Measurements from ENCODE around the gene PHLDB2. TPM values are rescaled to one million over a fixed set of nuclear protein-coding genes. Genes with fewer than 3 reads are reported as not detected.
A peak's percentile ranks its signal among the peaks of the same experiment; 100 is the strongest.

Gene PHLDB2
- total RNA-seq, 1 experiment from 2014 or later: 90.1 TPM

- no peaks in the 10 kb centered on the region for H3F3A ChIP-seq (ENCODE audit: low read length, unreplicated experiment)
- H4K20me1 ChIP-seq (ENCODE audit: low read length): peaks cover 54% of the 10 kb centered on the region
- BruUV-seq (replicated peaks): no TSS peak
- intact Hi-C loops (cut with micrococcal nuclease): loop anchor here (2.0 to 5.0 kb wide), 4 partner anchors 59 to 284 kb away; no protein-coding TSS in a partner anchor
- H3K4me1 ChIP-seq (ENCODE audit: insufficient read depth, low read length): peaks cover 50% of the 10 kb centered on the region
- ATAC-seq (no peak), DNase-seq (no peak)
- POLR2A ChIA-PET (ENCODE audit: unreplicated experiment): interaction anchor here (0.7 to 1.7 kb wide), 3 partner anchors 93 to 122 kb away, joined by 3 to 12 read pairs (median 8); partner anchors contain the start of gene ABHD10
- H3K79me2 ChIP-seq (ENCODE audit: low read length): peaks cover 89% of the 10 kb centered on the region
- no peak overlapping the region for H2AFZ ChIP-seq (ENCODE audit: low read length)
- H3K36me3 ChIP-seq (ENCODE audit: low read depth, low read length): 0 out of 2 replicates have a peak, but pooled peaks cover 4% of the 10 kb centered on the region
- CTCF ChIA-PET: interaction anchor here (0.9 to 2.4 kb wide), 4 partner anchors 13 to 170 kb away, joined by 6 to 76 read pairs (median 9); no protein-coding TSS in a partner anchor
- H3K4me3 ChIP-seq (ENCODE audit: low read length): peak overlapping the region; percentile 72
- H3K9me3 ChIP-seq (ENCODE audit: low read length): no peaks in the 10 kb centered on the region
- peak overlapping the region; percentile 95 for H3K9ac ChIP-seq (ENCODE audit: low read length)
- H3K9me2 ChIP-seq (replicated peaks; ENCODE audit: low read length): no peaks in the 10 kb centered on the region
- no peak for TF ChIP-seq EZH2 (IDR thresholded peaks at IDR 0.05; ENCODE audit: low read length, unreplicated experiment)
- no peak for TF ChIP-seq CTCF (conservative IDR thresholded peaks at IDR 0.05; ENCODE audit: low read depth, low read length)
- TF ChIP-seq EZH2phosphoT487 (IDR thresholded peaks at IDR 0.05; ENCODE audit: borderline replicate concordance, low read length): no peak
- peak overlapping the region; percentile 94 for H3K27ac ChIP-seq (ENCODE audit: low read length)
- peak overlapping the region; percentile 80 for H3K4me2 ChIP-seq (ENCODE audit: low read length)
- no peaks in the 10 kb centered on the region for H3K27me3 ChIP-seq (ENCODE audit: low read length)
Observed at GRCh38 chr3:111861391-111861790, 2.3 kb downstream of the PHLDB2 start.

GRCh38 chr3:111862415-111862814 lies 3.4 kb downstream of the PHLDB2 start:
- TF ChIP-seq EZH2 (IDR thresholded peaks at IDR 0.05; ENCODE audit: low read length, unreplicated experiment): no peak
- TF ChIP-seq CTCF (conservative IDR thresholded peaks at IDR 0.05; ENCODE audit: low read depth, low read length): no peak
- TF ChIP-seq EZH2phosphoT487 (IDR thresholded peaks at IDR 0.05; ENCODE audit: borderline replicate concordance, low read length): no peak
- Histone ChIP-seq H3K27me3 (ENCODE audit: low read length) (no peaks in the 10 kb centered on the region), H3K36me3 (ENCODE audit: low read depth, low read length) (0 out of 2 replicates have a peak, but pooled peaks cover 6% of the 10 kb centered on the region), H3K4me2 (ENCODE audit: low read length) (peak overlapping the region; percentile 80), H3F3A (ENCODE audit: low read length, unreplicated experiment) (no peaks in the 10 kb centered on the region), H3K9ac (ENCODE audit: low read length) (0 out of 2 replicates have a peak overlapping the region, but pooled peaks have one; percentile 95), H3K4me3 (ENCODE audit: low read length) (peak overlapping the region; percentile 72), H3K4me1 (ENCODE audit: insufficient read depth, low read length) (peaks cover 50% of the 10 kb centered on the region), H4K20me1 (ENCODE audit: low read length) (peaks cover 57% of the 10 kb centered on the region), H2AFZ (ENCODE audit: low read length) (no peak overlapping the region), H3K9me2 (replicated peaks; ENCODE audit: low read length) (no peaks in the 10 kb centered on the region), H3K79me2 (ENCODE audit: low read length) (peaks cover 93% of the 10 kb centered on the region), H3K27ac (ENCODE audit: low read length) (no peak overlapping the region), H3K9me3 (ENCODE audit: low read length) (no peaks in the 10 kb centered on the region)
- intact Hi-C loops (cut with micrococcal nuclease): loop anchor here (5.0 kb wide), 1 partner anchor 285 kb away; no protein-coding TSS in a partner anchor
- ATAC-seq: no peak
- BruUV-seq (replicated peaks): no TSS peak
- ChIA-PET CTCF (no interaction called here), POLR2A (ENCODE audit: unreplicated experiment) (interaction anchor here (0.6 kb wide), 1 partner anchor 14 kb away, joined by 3 read pairs; no protein-coding TSS in a partner anchor)
- DNase-seq: no peak

GRCh38 chr3:111862974-111863373 lies 3.9 kb downstream of the PHLDB2 start:
- CTCF ChIA-PET: no interaction called here
- ATAC-seq (no peak), DNase-seq (no peak)
- no peaks in the 10 kb centered on the region for H3K9me3 ChIP-seq (ENCODE audit: low read length)
- no peaks in the 10 kb centered on the region for H3F3A ChIP-seq (ENCODE audit: low read length, unreplicated experiment)
- H3K9ac ChIP-seq (ENCODE audit: low read length): no peak overlapping the region
- peaks cover 98% of the 10 kb centered on the region for H3K79me2 ChIP-seq (ENCODE audit: low read length)
- BruUV-seq (replicated peaks): no TSS peak
- TF ChIP-seq CTCF (conservative IDR thresholded peaks at IDR 0.05; ENCODE audit: low read depth, low read length) (no peak), EZH2phosphoT487 (IDR thresholded peaks at IDR 0.05; ENCODE audit: borderline replicate concordance, low read length) (no peak), EZH2 (IDR thresholded peaks at IDR 0.05; ENCODE audit: low read length, unreplicated experiment) (no peak)
- H3K27me3 ChIP-seq (ENCODE audit: low read length): no peaks in the 10 kb centered on the region
- no peaks in the 10 kb centered on the region for H3K9me2 ChIP-seq (replicated peaks; ENCODE audit: low read length)
- 0 out of 2 replicates have a peak, but pooled peaks cover 6% of the 10 kb centered on the region for H3K36me3 ChIP-seq (ENCODE audit: low read depth, low read length)
- peaks cover 57% of the 10 kb centered on the region for H4K20me1 ChIP-seq (ENCODE audit: low read length)
- peak overlapping the region; percentile 72 for H3K4me3 ChIP-seq (ENCODE audit: low read length)
- H3K4me2 ChIP-seq (ENCODE audit: low read length): peak overlapping the region; percentile 80
- H3K4me1 ChIP-seq (ENCODE audit: insufficient read depth, low read length): peaks cover 50% of the 10 kb centered on the region
- no peak overlapping the region for H3K27ac ChIP-seq (ENCODE audit: low read length)
- H2AFZ ChIP-seq (ENCODE audit: low read length): no peak overlapping the region
- POLR2A ChIA-PET (ENCODE audit: unreplicated experiment): no interaction called here
- intact Hi-C loops (cut with micrococcal nuclease): loop anchor here (5.0 kb wide), 1 partner anchor 286 kb away; no protein-coding TSS in a partner anchor

All from PC-3 (cell line).